Stimulated activated CD8-positive, alpha-beta memory T cell treated with anti-CD3 and anti-CD28 coated beads, Interleukin-4, amount 100 ng/mL, for 4 hours (primary cell): ENCODE measurements around the gene RP2.

Source experiments
- DNase-seq, 2 donors: peaks; one replicate each; pipeline ENCODE4 v3.0.0-alpha.2; 2020; ENCODE audit warnings: low read depth in 2 of 2, low spot score in 1 of 2

Gene RP2

GRCh38 chrX:46836701-46837557 is at the start of gene RP2:
RP2 (plus strand) TSS chrX:46837043; CDS start chrX:46837101, 58 bp downstream.
- DNase-seq, result peak; percentile 72 to 82

- no peak for DNase-seq
Measured at GRCh38 chrX:46788902-46789301, 47.9 kb upstream of the RP2 start.

GRCh38 chrX:46791927-46792809 is 44.7 kb upstream of the RP2 start:
- DNase-seq, result no peak

GRCh38 chrX:46792810-46793188 is 44.0 kb upstream of the RP2 start:
- no peak for DNase-seq

- no peak for DNase-seq
Measured at GRCh38 chrX:46793386-46794143, 43.3 kb upstream of the RP2 start.

GRCh38 chrX:46796574-46797191 is 40.2 kb upstream of the RP2 start:
- DNase-seq, result peak; percentile 29 to 51

GRCh38 chrX:46803140-46803539 is 33.7 kb upstream of the RP2 start:
- DNase-seq, result no peak

- DNase-seq, result no peak
Measured at GRCh38 chrX:46805270-46805669, 31.6 kb upstream of the RP2 start.

- no peak for DNase-seq
Measured at GRCh38 chrX:46811121-46811520, 25.7 kb upstream of the RP2 start.

- DNase-seq, result no peak
Measured at GRCh38 chrX:46812445-46812844, 24.4 kb upstream of the RP2 start.

GRCh38 chrX:46814966-46815365 is 21.9 kb upstream of the RP2 start:
- no peak for DNase-seq

- no peak for DNase-seq
Measured at GRCh38 chrX:46819136-46819535, 17.7 kb upstream of the RP2 start.

- no peak for DNase-seq
Measured at GRCh38 chrX:46820391-46821100, 16.3 kb upstream of the RP2 start.

GRCh38 chrX:46823481-46823880 is 13.4 kb upstream of the RP2 start:
- no peak for DNase-seq

- no peak for DNase-seq
Measured at GRCh38 chrX:46831765-46832327, 5.0 kb upstream of the RP2 start.

- no peak for DNase-seq
Measured at GRCh38 chrX:46837558-46838485, 979 bp downstream of the RP2 start.

GRCh38 chrX:46838486-46838870 is 1.6 kb downstream of the RP2 start:
- DNase-seq, result no peak

GRCh38 chrX:46838974-46839480 is 2.2 kb downstream of the RP2 start:
- no peak for DNase-seq

- DNase-seq, result no peak
Measured at GRCh38 chrX:46840946-46841345, 4.1 kb downstream of the RP2 start.
